ENCODE results near the gene RRM2.
"Not testable (repeated sequence)": the region's sequence is repeated elsewhere in the genome, so short reads cannot be mapped to it uniquely, and the experiment has no call there.

RRM2 gene

DNA sequence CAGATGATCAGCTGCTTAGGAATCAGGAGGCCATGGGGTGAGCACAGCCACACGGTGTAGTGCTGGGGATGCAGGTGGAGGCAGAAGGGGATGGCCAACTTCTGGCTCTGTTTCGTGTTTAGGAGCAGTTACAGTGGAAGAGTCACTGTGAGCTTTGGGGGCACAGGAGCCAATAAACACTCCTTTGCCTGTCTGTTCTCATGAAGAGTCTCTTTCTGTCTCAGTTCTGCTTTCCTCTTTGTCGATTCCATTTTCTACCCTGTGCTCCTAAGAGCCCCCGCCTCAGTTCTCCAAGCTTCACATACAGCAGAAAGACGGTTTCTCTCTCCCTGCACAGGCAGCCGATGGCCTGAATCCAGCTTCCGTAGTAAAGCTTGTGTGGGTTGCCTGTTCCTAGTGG lies 21.0 kb upstream of the RRM2 start:
- Histone ChIP-seq H3K79me2 (ENCODE audit: low read length) (no peaks in the 10 kb centered on the region), H3K9me2 (replicated peaks; ENCODE audit: insufficient read depth, low read length) (no peaks in the 10 kb centered on the region), H4K20me1 (ENCODE audit: insufficient read depth, low read length) (no peaks in the 10 kb centered on the region), H3K4me2 (ENCODE audit: low read depth, low read length) (no peak overlapping the region), H3K9ac (ENCODE audit: low read length) (no peak overlapping the region), H2AFZ (ENCODE audit: low read length) (no peak overlapping the region), H3K9me3 (replicated peaks; ENCODE audit: insufficient read depth, low read length) (no peaks in the 10 kb centered on the region), H3K4me3 (ENCODE audit: low read length) (no peak overlapping the region), H3K27me3 (replicated peaks; ENCODE audit: insufficient read depth, low read length) (no peaks in the 10 kb centered on the region), H3K36me3 (replicated peaks; ENCODE audit: insufficient read depth, low read length) (no peaks in the 10 kb centered on the region), H3F3A (ENCODE audit: insufficient read depth, low read length) (no peaks in the 10 kb centered on the region), H3K4me1 (ENCODE audit: low read length) (peaks cover 8% of the 10 kb centered on the region; the same call in 1 of the 2 replicates), H3K27ac (ENCODE audit: low read length) (no peak overlapping the region)
- no peak for DNase-seq
- TF ChIP-seq CTCF (IDR thresholded peaks at IDR 0.05; ENCODE audit: low read length) (no peak), EZH2phosphoT487 (IDR thresholded peaks at IDR 0.05; ENCODE audit: low read length) (no peak), EZH2 (optimal IDR thresholded peaks at IDR 0.05; ENCODE audit: low read depth, low read length) (no peak)

DNA sequence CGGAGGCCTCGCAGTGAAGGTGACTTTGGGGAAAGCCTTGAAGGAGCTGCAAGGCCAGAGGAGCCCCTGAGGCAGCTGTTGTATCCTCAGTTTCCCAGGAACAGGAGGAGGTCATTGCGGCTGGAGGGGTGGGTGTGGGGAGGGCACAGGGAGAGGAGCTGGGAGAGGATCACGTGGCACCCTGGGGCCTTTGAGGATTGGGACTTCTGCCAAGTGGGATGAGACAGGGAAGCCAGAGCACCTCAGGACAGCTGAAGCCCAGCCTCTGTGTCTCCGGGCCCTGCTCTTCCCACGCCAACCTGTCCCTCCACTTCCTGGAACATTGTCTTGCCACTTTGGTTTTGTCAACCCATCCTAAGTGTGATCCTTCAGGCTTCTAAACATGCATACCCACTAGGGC lies 19.4 kb upstream of the RRM2 start:
- no peaks in the 10 kb centered on the region for H3K4me1 ChIP-seq (ENCODE audit: low read length)
- no peaks in the 10 kb centered on the region for H3K27me3 ChIP-seq (replicated peaks; ENCODE audit: insufficient read depth, low read length)
- no peak overlapping the region for H3K9ac ChIP-seq (ENCODE audit: low read length)

GRCh38 chr2:10104906-10105305 lies 17.6 kb upstream of the RRM2 start:
- not testable (repeated sequence) for H2AFZ ChIP-seq (ENCODE audit: low read length); H3K4me2 ChIP-seq (ENCODE audit: low read depth, low read length); H3K9me2 ChIP-seq (replicated peaks; ENCODE audit: insufficient read depth, low read length); H3K9ac ChIP-seq (ENCODE audit: low read length); H3K36me3 ChIP-seq (replicated peaks; ENCODE audit: insufficient read depth, low read length); H3K4me3 ChIP-seq (ENCODE audit: low read length); DNase-seq; H3K27ac ChIP-seq (ENCODE audit: low read length); H4K20me1 ChIP-seq (ENCODE audit: insufficient read depth, low read length); H3K9me3 ChIP-seq (replicated peaks; ENCODE audit: insufficient read depth, low read length); H3K4me1 ChIP-seq (ENCODE audit: low read length); H3F3A ChIP-seq (ENCODE audit: insufficient read depth, low read length); H3K79me2 ChIP-seq (ENCODE audit: low read length); H3K27me3 ChIP-seq (replicated peaks; ENCODE audit: insufficient read depth, low read length)

More for the DNA sequence above, 19.4 kb upstream of the RRM2 start:
- H2AFZ ChIP-seq (ENCODE audit: low read length), result no peak overlapping the region
- H3F3A ChIP-seq (ENCODE audit: insufficient read depth, low read length), result no peaks in the 10 kb centered on the region
- DNase-seq, result no peak
- no peak overlapping the region for H3K27ac ChIP-seq (ENCODE audit: low read length)
- H4K20me1 ChIP-seq (ENCODE audit: insufficient read depth, low read length), result no peaks in the 10 kb centered on the region
- no peak overlapping the region for H3K4me3 ChIP-seq (ENCODE audit: low read length)
- no peaks in the 10 kb centered on the region for H3K36me3 ChIP-seq (replicated peaks; ENCODE audit: insufficient read depth, low read length)
- TF ChIP-seq CTCF (IDR thresholded peaks at IDR 0.05; ENCODE audit: low read length), result no peak
- TF ChIP-seq EZH2phosphoT487 (IDR thresholded peaks at IDR 0.05; ENCODE audit: low read length), result no peak
- no peak for TF ChIP-seq EZH2 (optimal IDR thresholded peaks at IDR 0.05; ENCODE audit: low read depth, low read length)
- H3K9me2 ChIP-seq (replicated peaks; ENCODE audit: insufficient read depth, low read length), result no peaks in the 10 kb centered on the region
- H3K79me2 ChIP-seq (ENCODE audit: low read length), result no peaks in the 10 kb centered on the region
- H3K4me2 ChIP-seq (ENCODE audit: low read depth, low read length), result no peak overlapping the region
- no peaks in the 10 kb centered on the region for H3K9me3 ChIP-seq (replicated peaks; ENCODE audit: insufficient read depth, low read length)

GRCh38 chr2:10109311-10109710 lies 13.2 kb upstream of the RRM2 start:
- Histone ChIP-seq H3F3A (ENCODE audit: insufficient read depth, low read length) (no peaks in the 10 kb centered on the region), H3K4me3 (ENCODE audit: low read length) (no peak overlapping the region), H2AFZ (ENCODE audit: low read length) (no peak overlapping the region), H3K4me1 (ENCODE audit: low read length) (no peaks in the 10 kb centered on the region), H3K9me3 (replicated peaks; ENCODE audit: insufficient read depth, low read length) (no peaks in the 10 kb centered on the region), H3K79me2 (ENCODE audit: low read length) (no peaks in the 10 kb centered on the region), H4K20me1 (ENCODE audit: insufficient read depth, low read length) (no peaks in the 10 kb centered on the region), H3K36me3 (replicated peaks; ENCODE audit: insufficient read depth, low read length) (no peaks in the 10 kb centered on the region), H3K4me2 (ENCODE audit: low read depth, low read length) (no peak overlapping the region), H3K9me2 (replicated peaks; ENCODE audit: insufficient read depth, low read length) (no peaks in the 10 kb centered on the region), H3K27ac (ENCODE audit: low read length) (no peak overlapping the region), H3K27me3 (replicated peaks; ENCODE audit: insufficient read depth, low read length) (no peaks in the 10 kb centered on the region), H3K9ac (ENCODE audit: low read length) (no peak overlapping the region)
- DNase-seq, result no peak
- TF ChIP-seq EZH2 (optimal IDR thresholded peaks at IDR 0.05; ENCODE audit: low read depth, low read length), result no peak
- TF ChIP-seq EZH2phosphoT487 (IDR thresholded peaks at IDR 0.05; ENCODE audit: low read length), result no peak
- TF ChIP-seq CTCF (IDR thresholded peaks at IDR 0.05; ENCODE audit: low read length), result no peak

All from MM.1S (cell line).